ENCODE results near the gene TENM3. TPM values are rescaled to one million over a fixed set of nuclear protein-coding genes. Genes with fewer than 3 reads are reported as not detected.

Gene TENM3
- total and polyA plus RNA-seq, 2 of the 8 experiments (the other 6 are each of a cell fraction or from before 2014, with no cell fraction given): 36.9 to 69.3 TPM

- Histone ChIP-seq H3K79me1 (ENCODE audit: low read depth, low read length) (no peaks in the 10 kb centered on the region), H3K79me2 (ENCODE audit: control insufficient read depth in 1 of 2, insufficient read depth in 2 of 2, low read length in 2 of 2) (no peaks in the 10 kb centered on the region), H4K5ac (ENCODE audit: insufficient read length, low read depth, low read length) (no peak overlapping the region), H3K36me3 (ENCODE audit: control insufficient read depth in 2 of 4, insufficient read depth in 4 of 4, low read length in 3 of 4) (no peaks in the 10 kb centered on the region), H3K4me3 (ENCODE audit: extremely low read depth in 1 of 4, insufficient read depth in 2 of 4, low read depth in 3 of 4, low read length in 4 of 4) (no peak overlapping the region), H2BK120ac (replicated peaks; ENCODE audit: low read depth, low read length) (no peak overlapping the region), H3K27ac (ENCODE audit: low read depth, low read length) (no peak overlapping the region), H3K27me3 (replicated peaks in 1 of 4; ENCODE audit: control insufficient read depth in 3 of 4, extremely low read depth in 1 of 4, insufficient read depth in 3 of 4, low read length in 3 of 4) (no peaks in the 10 kb centered on the region), H3K23ac (ENCODE audit: insufficient read length) (no peak overlapping the region), H3K23me2 (ENCODE audit: low read depth, low read length) (no peaks in the 10 kb centered on the region), H2BK5ac (ENCODE audit: low read depth, low read length) (no peak overlapping the region), H2BK20ac (ENCODE audit: low read length) (no peak overlapping the region), H3K4ac (replicated peaks; ENCODE audit: insufficient read length, low read depth, low read length) (no peak overlapping the region), H3K4me2 (ENCODE audit: insufficient read depth in 1 of 2, low read depth in 2 of 2, low read length in 2 of 2) (no peak overlapping the region), H3K9me3 (ENCODE audit: insufficient read depth in 2 of 2, low read depth in 1 of 2, low read length in 1 of 2) (no peaks in the 10 kb centered on the region), H3K14ac (ENCODE audit: insufficient read length) (no peak overlapping the region), H4K91ac (replicated peaks; ENCODE audit: insufficient read length, low read length) (no peak overlapping the region), H3K9ac (replicated peaks in 1 of 4; ENCODE audit: extremely low read depth in 1 of 4, low read depth in 3 of 4, low read length in 3 of 4) (no peak overlapping the region), H3K4me1 (replicated peaks in 1 of 4; ENCODE audit: control insufficient read depth in 3 of 4, insufficient read depth in 4 of 4, low read length in 3 of 4) (peaks cover 0 to 9% (median 1%) of the 10 kb centered on the region in 4 experiments; a peak in 4 of 7 replicates), H4K8ac (ENCODE audit: extremely low read depth, insufficient read depth, low read length) (no peak overlapping the region), H2BK12ac (ENCODE audit: low read depth, low read length) (no peak overlapping the region), H3K18ac (ENCODE audit: extremely low read depth, low read length) (no peak overlapping the region), H2AK5ac (ENCODE audit: low read depth, low read length) (no peak overlapping the region), H4K20me1 (replicated peaks in 1 of 2; ENCODE audit: control insufficient read depth in 1 of 2, insufficient read depth in 2 of 2, low read length in 2 of 2) (no peaks in the 10 kb centered on the region), H3K56ac (replicated peaks; ENCODE audit: insufficient read length, low read depth, low read length) (no peak overlapping the region), H2AFZ (ENCODE audit: low read length) (no peak overlapping the region), H2BK15ac (ENCODE audit: low read length) (no peak overlapping the region)
- TF ChIP-seq TAF1 (IDR thresholded peaks at IDR 0.05; ENCODE audit: low read depth, low read length) (no peak), ZNF274 (IDR thresholded peaks at IDR 0.05; ENCODE audit: borderline replicate concordance, extremely low read depth, low read length) (no peak), CTCF (IDR thresholded peaks at IDR 0.05; ENCODE audit: control extremely low read depth in 1 of 3, insufficient read depth in 1 of 3, low read depth in 1 of 3, low read length in 3 of 3) (no peak)
- DNase-seq (ENCODE audit: low read depth in 1 of 2, low spot score in 2 of 2): no peak
- ChIA-PET POLR2A (ENCODE audit: partially characterized antibody) (no interaction called here), CTCF (ENCODE audit: partially characterized antibody) (no interaction called here)
- 89% methylated on average over 3 of the region's 3 CpGs; no CpG with 5 or more reads in 1 of the 2 experiments for WGBS, 2 experiments (ENCODE audit: extremely low coverage in 1 of 2, insufficient coverage in 1 of 2, insufficient read length in 1 of 2, insufficient replicate concordance in 2 of 2, low coverage in 1 of 2, low lambda C conversion rate in 2 of 2, missing lambda C conversion rate in 1 of 2)
- no peak for FAIRE-seq
Measured at GRCh38 chr4:182354106-182354505, 110.9 kb downstream of the TENM3 start.
